Glomerular visceral epithelial cell (primary cell): Measurements from ENCODE around the gene C5orf34.
"Not testable (repeated sequence)": the region's sequence is repeated elsewhere in the genome, so short reads cannot be mapped to it uniquely, and the experiment has no call there.

Experiments
- DNase-seq: peaks from one replicate; pipeline ENCODE4 v3.0.0-alpha.2; 2016; ENCODE audit errors: extremely low spot score

C5orf34 gene

GRCh38 chr5:43514816-43515677 is at the start of gene C5orf34:
Gene C5orf34, minus strand, starts transcription at chr5:43515148. Its CDS starts 5,809 bp downstream, at chr5:43509339.
- peak; percentile 98 for DNase-seq

GRCh38 chr5:43564289-43564850 is 49.4 kb upstream of the C5orf34 start:
- no peak for DNase-seq

GRCh38 chr5:43563321-43563720 is 48.4 kb upstream of the C5orf34 start:
- no peak for DNase-seq

GRCh38 chr5:43561356-43561755 is 46.4 kb upstream of the C5orf34 start:
- DNase-seq = no peak

GRCh38 chr5:43560128-43560527 is 45.2 kb upstream of the C5orf34 start:
- no peak for DNase-seq

- peak; percentile 90 for DNase-seq
Observed at GRCh38 chr5:43556857-43557542, 42.1 kb upstream of the C5orf34 start, which contains the start of gene PAIP1. Gene PAIP1, minus strand, starts transcription at chr5:43557077. Its CDS starts 231 bp downstream, at chr5:43556846.

GRCh38 chr5:43556607-43556856 is 41.6 kb upstream of the C5orf34 start:
- not testable (repeated sequence) for DNase-seq

- DNase-seq = peak; percentile 54
Observed at GRCh38 chr5:43555895-43556606, 41.1 kb upstream of the C5orf34 start.

- DNase-seq = no peak
Observed at GRCh38 chr5:43554497-43554896, 39.5 kb upstream of the C5orf34 start.

- DNase-seq = no peak
Observed at GRCh38 chr5:43553381-43553780, 38.4 kb upstream of the C5orf34 start.

- DNase-seq = no peak
Observed at GRCh38 chr5:43551731-43552130, 36.8 kb upstream of the C5orf34 start.

- not testable (repeated sequence) for DNase-seq
Observed at GRCh38 chr5:43549272-43549671, 34.3 kb upstream of the C5orf34 start.

- no peak for DNase-seq
Observed at GRCh38 chr5:43548358-43548757, 33.4 kb upstream of the C5orf34 start.

- no peak for DNase-seq
Observed at GRCh38 chr5:43547532-43547931, 32.6 kb upstream of the C5orf34 start.

GRCh38 chr5:43543434-43543833 is 28.5 kb upstream of the C5orf34 start:
- DNase-seq = no peak

- no peak for DNase-seq
Observed at GRCh38 chr5:43540746-43541145, 25.8 kb upstream of the C5orf34 start.

GRCh38 chr5:43536972-43537371 is 22.0 kb upstream of the C5orf34 start:
- DNase-seq = no peak

GRCh38 chr5:43533646-43534045 is 18.7 kb upstream of the C5orf34 start:
- no peak for DNase-seq

- DNase-seq = no peak
Observed at GRCh38 chr5:43530648-43531047, 15.7 kb upstream of the C5orf34 start.

GRCh38 chr5:43523662-43524072 is 8.7 kb upstream of the C5orf34 start:
- no peak for DNase-seq

- no peak for DNase-seq
Observed at GRCh38 chr5:43520615-43521014, 5.7 kb upstream of the C5orf34 start.

- no peak for DNase-seq
Observed at GRCh38 chr5:43515678-43516048, 715 bp upstream of the C5orf34 start.
